GM21423 (cell line): ENCODE data around the gene ACP4.

Experiments
- ATAC-seq: cut with Tn5 transposase; IDR thresholded peaks from one replicate; pipeline ENCODE4 v1.9.1; 2021; ENCODE audit warnings: mild to moderate bottlenecking, moderate library complexity; ENCODE audit not compliant: unreplicated experiment

Gene ACP4

GRCh38 chr19:50839712-50840655 lies 49.8 kb downstream of the ACP4 start:
- ATAC-seq = no peak

DNA sequence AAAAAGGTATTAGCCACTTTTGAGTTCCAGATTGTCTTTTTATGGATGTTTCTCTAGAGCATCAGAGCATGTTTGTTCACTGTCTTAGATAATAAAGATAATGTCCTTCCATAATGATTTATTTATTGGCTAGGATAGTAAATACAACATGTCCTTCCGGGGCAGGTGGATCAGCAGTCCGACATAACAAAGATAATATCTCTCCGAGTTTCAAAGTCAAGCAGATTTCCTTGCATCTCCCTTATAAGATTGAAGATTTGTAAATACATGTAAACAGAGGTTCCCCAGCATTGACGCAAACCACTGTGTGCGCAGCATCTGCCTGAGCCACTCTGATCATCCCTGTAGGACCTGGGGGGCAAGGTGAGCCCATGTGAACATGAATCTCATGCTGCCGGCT lies 51.9 kb downstream of the ACP4 start:
- no peak for ATAC-seq

DNA sequence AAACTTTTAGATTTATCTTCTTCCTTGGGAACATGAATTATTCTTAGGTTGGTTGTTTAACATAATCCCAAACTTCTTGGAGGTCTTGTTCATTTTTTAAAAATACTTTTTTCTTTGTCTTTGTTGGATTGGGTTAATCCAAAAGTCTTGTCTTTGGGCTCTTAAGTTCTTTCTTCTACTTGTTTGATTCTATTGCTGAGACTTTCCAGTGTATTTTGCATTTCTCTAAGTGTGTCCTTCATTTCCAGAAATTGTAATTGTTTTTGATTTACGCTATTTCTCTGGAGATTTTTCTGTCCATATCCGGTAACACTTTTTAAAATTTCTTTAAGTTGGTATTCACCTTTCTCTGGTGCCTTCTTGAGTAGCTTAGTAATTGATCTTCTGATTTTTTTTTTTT lies 53.0 kb downstream of the ACP4 start:
- ATAC-seq = no peak

DNA sequence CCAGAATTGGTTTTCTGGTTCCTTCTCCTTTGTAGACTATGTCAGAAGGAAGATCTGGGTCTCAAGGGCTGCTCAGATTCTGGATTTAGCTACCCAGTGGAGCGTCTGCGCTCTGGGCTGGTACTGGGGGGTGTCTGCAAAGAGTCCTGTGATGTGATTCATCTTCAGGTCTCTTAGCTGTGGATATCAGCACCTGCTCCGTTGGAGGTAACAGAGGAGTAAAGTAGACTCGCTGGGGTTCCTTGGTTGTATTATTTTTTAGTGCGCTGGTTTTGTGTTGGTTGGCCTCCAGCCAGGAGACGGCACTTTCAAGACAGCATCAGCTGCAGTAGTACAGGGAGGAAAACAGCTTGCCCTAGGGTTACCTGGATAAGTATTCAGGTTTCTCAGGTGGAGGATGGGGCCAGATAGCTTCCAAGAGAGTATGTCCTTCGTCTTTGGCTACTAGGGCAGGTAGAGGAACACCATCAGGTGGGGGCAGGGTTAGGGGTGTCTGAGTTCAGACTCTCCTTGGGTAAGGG lies 53.5 kb downstream of the ACP4 start:
- no peak for ATAC-seq

- ATAC-seq = no peak
These were observed 54.2 kb downstream of the ACP4 start for GRCh38 chr19:50844296-50844935.
